ENCODE data around the gene KAZALD1.
A peak's percentile ranks its signal among the peaks of the same experiment; 100 is the strongest.

GRCh38 chr10:101060036-101060950, 1.5 kb upstream of the KAZALD1 start:
- TF ChIP-seq, protein P1, sequence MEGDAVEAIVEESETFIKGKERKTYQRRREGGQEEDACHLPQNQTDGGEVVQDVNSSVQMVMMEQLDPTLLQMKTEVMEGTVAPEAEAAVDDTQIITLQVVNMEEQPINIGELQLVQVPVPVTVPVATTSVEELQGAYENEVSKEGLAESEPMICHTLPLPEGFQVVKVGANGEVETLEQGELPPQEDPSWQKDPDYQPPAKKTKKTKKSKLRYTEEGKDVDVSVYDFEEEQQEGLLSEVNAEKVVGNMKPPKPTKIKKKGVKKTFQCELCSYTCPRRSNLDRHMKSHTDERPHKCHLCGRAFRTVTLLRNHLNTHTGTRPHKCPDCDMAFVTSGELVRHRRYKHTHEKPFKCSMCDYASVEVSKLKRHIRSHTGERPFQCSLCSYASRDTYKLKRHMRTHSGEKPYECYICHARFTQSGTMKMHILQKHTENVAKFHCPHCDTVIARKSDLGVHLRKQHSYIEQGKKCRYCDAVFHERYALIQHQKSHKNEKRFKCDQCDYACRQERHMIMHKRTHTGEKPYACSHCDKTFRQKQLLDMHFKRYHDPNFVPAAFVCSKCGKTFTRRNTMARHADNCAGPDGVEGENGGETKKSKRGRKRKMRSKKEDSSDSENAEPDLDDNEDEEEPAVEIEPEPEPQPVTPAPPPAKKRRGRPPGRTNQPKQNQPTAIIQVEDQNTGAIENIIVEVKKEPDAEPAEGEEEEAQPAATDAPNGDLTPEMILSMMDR (conservative IDR thresholded peaks at IDR 0.05; ENCODE audit: low read depth, low read length) = peak; percentile 96
- TF ChIP-seq EZH2 (IDR thresholded peaks at IDR 0.05; ENCODE audit: borderline replicate concordance, low read depth, low read length, poor library complexity, severe bottlenecking) = no peak

Data from A673 (cell line).